Fibroblast of mammary gland (primary cell): Measurements from ENCODE around the gene PRDM11.

ENCODE experiments used
- DNase-seq: peaks from one replicate; pipeline ENCODE4 v3.0.0-alpha.2; 2010; ENCODE audit warnings: low read depth
- H3K4me3 ChIP-seq: 2 replicates; pipeline ENCODE4 v1.5.1; 2011; ENCODE audit warnings: low read depth, mild to moderate bottlenecking, low read length, moderate library complexity; ENCODE audit not compliant: control insufficient read depth
- CTCF ChIP-seq: conservative IDR thresholded peaks from 2 replicates; pipeline ENCODE4 v1.5.1; 2011; ENCODE audit warnings: low read depth, low read length, inconsistent platforms; ENCODE audit not compliant: control insufficient read depth, insufficient read depth

PRDM11 gene

GRCh38 chr11:45218705-45219104, 72.3 kb downstream of the PRDM11 start:
- no peak overlapping the region for H3K4me3 ChIP-seq
- TF ChIP-seq CTCF = no peak
- no peak for DNase-seq

- no peak for DNase-seq
- TF ChIP-seq CTCF = no peak
- H3K4me3 ChIP-seq = no peak overlapping the region
These were observed 73.0 kb downstream of the PRDM11 start for GRCh38 chr11:45219411-45219810.

DNA sequence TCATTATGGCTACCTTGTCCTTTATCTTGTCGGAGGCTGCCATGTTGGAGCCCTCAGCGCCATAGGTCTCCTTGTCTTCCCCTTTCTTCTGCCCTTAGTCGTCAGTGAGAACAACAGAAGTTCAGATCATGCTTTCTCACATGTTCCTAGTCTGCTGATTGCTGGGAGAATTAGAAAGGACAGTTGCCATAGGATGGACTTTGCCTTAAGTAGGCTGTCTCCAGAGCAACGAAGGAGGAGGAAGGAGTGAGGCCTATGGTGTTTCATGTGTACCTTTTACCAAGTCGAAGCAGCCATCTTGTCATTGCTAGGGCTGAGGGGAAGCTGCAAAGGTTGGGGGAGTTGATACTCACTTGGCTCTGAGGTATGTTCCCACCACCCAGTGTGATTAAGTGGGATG, 77.1 kb downstream of the PRDM11 start:
- DNase-seq = no peak
- TF ChIP-seq CTCF = no peak

DNA sequence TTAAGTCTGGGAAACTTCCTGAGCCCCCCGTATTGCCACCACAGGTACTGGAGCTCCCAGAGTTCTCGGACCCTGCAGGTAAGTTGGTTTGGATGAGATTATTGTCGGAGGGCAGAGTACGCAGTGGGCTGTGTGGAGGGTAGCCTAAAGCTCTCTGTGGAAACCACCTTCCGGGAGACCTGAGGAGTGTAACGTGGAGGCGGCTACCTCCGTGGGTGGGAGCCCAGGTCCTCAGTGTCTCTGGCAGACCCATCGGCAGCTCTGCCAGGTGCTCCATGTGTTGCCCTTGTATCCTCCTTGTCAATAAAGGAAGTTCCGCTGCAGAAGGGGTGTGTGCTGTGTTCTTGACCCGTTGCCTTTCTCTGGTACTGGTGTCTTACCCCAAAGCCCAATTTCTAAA, 78.3 kb downstream of the PRDM11 start:
- no peak for TF ChIP-seq CTCF
- H3K4me3 ChIP-seq = no peak overlapping the region
- DNase-seq = no peak

More for the DNA sequence above, 77.1 kb downstream of the PRDM11 start:
- no peak overlapping the region for H3K4me3 ChIP-seq

DNA sequence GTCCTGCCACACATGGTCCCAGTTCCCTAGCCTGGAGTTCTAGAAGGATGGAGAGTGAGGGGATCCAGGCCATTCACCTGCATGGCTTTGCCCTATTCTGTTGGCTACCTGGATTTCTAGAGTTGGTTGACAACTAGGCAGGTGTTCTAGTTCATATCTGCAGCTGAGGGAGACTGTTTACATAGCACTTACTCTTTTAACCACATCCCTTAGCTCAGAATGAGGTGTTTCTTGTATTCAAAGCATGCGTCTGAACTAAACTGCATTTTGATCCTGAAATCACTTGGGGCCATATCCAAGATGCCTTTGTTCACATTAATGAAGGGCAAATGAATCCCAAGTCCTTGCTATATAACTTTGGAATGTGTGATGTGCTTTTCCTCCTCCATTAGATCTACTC, 78.8 kb downstream of the PRDM11 start:
- H3K4me3 ChIP-seq = no peak overlapping the region
- no peak for DNase-seq
- TF ChIP-seq CTCF = no peak

DNA sequence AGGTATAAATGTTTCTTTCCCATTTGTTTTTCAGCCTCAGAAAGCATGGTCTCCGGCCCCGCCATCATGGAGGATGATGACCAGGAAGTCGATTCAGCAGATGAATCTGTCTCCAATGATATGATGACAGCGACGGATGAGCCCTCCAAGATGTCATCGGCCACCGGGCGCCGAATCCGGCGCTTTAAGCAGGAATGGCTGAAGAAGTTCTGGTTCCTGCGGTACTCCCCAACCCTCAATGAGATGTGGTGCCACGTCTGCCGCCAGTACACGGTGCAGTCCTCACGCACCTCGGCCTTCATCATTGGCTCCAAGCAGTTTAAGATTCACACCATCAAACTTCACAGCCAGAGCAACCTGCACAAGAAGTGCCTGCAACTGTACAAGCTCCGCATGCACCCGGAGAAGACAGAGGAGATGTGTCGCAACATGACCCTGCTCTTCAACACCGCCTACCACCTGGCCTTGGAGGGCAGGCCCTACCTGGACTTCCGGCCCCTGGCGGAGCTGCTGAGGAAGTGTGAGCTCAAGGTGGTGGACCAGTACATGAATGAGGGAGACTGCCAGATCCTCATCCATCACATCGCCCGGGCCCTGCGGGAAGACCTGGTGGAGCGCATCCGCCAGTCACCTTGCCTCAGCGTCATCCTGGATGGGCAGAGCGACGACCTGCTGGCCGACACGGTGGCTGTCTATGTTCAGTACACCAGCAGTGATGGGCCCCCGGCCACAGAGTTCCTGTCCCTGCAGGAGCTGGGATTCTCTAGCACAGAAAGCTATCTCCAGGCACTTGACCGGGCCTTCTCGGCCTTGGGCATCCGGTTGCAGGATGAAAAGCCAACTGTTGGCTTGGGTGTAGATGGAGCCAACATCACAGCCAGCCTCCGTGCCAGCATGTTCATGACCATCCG, 79.8 kb downstream of the PRDM11 start:
- no peak for DNase-seq
- H3K4me3 ChIP-seq = no peak overlapping the region
- no peak for TF ChIP-seq CTCF
